ENCODE data around the gene ZMYM2.

DNA sequence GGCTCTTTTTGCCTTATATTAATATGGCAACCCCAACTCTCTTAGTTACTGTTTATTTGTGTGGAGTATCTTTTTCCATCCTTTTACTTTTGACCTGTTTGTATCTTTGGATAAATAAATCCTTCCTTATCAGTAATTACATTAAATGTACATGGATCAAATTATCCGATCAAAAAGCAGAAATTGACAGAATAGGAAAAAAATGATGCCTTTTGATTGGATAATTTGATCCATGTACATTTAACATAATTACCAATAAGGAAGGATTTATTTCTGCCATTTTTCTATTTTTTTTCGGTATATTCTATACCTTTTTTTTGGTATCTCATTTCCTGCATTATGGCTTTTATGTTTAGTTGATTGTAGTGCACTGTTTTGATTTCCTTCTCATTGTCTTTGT, 57.2 kb downstream of the ZMYM2 start:
- TF ChIP-seq MYC (IDR thresholded peaks at IDR 0.05; ENCODE audit: insufficient read depth, insufficient read length, insufficient replicate concordance, low read length, severe bottlenecking) (no peak), POLR2AphosphoS2 (IDR thresholded peaks at IDR 0.05; ENCODE audit: low read depth, low read length) (no peak), TAF1 (IDR thresholded peaks at IDR 0.05; ENCODE audit: borderline replicate concordance, low read depth, low read length) (no peak), RFX5 (IDR thresholded peaks at IDR 0.05; ENCODE audit: low read depth, low read length) (no peak), NRF1 (conservative IDR thresholded peaks at IDR 0.05; ENCODE audit: low read depth, low read length) (no peak), SIN3A (IDR thresholded peaks at IDR 0.05; ENCODE audit: low read depth, low read length) (no peak)
- TF ChIP-seq, protein P1, sequence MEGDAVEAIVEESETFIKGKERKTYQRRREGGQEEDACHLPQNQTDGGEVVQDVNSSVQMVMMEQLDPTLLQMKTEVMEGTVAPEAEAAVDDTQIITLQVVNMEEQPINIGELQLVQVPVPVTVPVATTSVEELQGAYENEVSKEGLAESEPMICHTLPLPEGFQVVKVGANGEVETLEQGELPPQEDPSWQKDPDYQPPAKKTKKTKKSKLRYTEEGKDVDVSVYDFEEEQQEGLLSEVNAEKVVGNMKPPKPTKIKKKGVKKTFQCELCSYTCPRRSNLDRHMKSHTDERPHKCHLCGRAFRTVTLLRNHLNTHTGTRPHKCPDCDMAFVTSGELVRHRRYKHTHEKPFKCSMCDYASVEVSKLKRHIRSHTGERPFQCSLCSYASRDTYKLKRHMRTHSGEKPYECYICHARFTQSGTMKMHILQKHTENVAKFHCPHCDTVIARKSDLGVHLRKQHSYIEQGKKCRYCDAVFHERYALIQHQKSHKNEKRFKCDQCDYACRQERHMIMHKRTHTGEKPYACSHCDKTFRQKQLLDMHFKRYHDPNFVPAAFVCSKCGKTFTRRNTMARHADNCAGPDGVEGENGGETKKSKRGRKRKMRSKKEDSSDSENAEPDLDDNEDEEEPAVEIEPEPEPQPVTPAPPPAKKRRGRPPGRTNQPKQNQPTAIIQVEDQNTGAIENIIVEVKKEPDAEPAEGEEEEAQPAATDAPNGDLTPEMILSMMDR (IDR thresholded peaks at IDR 0.05 in 2 of 3, conservative IDR thresholded peaks at IDR 0.05 in 1 of 3; ENCODE audit: control insufficient read depth in 2 of 3, extremely low read depth in 1 of 3, insufficient read depth in 1 of 3, low read depth in 3 of 3, low read length in 3 of 3): no peak
